ENCODE measurements around the gene ROBO1. TPM values are rescaled to one million over a fixed set of nuclear protein-coding genes. Genes with fewer than 3 reads are reported as not detected.

ROBO1 gene
- total and polyA plus RNA-seq, 2 experiments from 2014 or later: 29.3 to 171 TPM

- Histone ChIP-seq H3K27ac (no peak overlapping the region), H3K36me3 (no peaks in the 10 kb centered on the region), H3K4me1 (ENCODE audit: low read depth) (peaks cover 22% of the 10 kb centered on the region), H3K27me3 (no peaks in the 10 kb centered on the region), H3K4me3 (no peak overlapping the region), H3K9me3 (ENCODE audit: low read depth) (no peaks in the 10 kb centered on the region)
- no peak for DNase-seq (ENCODE audit: low read depth in 1 of 2, low spot score in 1 of 2)
- no peak for TF ChIP-seq CTCF (IDR thresholded peaks at IDR 0.05; ENCODE audit: low read depth, low read length)
These were observed 405.1 kb downstream of the ROBO1 start for GRCh38 chr3:79362571-79363270.

DNA sequence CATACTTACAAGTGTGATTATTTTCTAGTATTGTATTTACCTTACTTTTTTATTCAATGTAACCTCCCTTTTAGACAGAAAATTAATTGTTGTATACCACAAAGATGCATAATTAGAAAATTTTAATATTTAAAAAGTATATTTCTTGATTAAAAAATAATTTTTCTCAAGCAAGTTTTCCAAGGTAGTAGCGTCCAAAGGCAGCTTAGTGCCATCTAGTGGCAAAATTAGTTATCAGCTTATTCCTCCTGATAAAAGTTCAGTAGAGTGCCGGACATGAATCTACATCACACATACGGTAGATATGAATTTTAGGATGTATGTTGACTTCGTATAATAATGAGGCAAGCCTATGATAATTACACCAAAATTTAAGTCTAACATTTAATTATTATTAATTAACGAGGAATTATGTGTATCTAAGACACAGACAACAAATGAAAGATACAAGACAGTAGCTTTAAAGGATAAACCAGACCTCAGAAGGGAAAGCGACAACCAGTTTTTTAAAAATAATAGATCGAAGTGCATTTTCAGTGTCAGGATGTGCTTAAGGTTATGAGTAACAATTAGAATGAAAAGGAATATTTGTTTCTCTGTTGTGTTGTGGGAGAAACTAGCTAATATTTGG, 405.9 kb downstream of the ROBO1 start:
- TF ChIP-seq CTCF (IDR thresholded peaks at IDR 0.05; ENCODE audit: low read depth, low read length): peak; percentile 71
- no peak overlapping the region for H3K4me3 ChIP-seq
- peaks cover 22% of the 10 kb centered on the region for H3K4me1 ChIP-seq (ENCODE audit: low read depth)
- H3K9me3 ChIP-seq (ENCODE audit: low read depth): no peaks in the 10 kb centered on the region
- DNase-seq (ENCODE audit: low read depth in 1 of 2, low spot score in 1 of 2): peak; percentile 67 to 73
- H3K27me3 ChIP-seq: no peaks in the 10 kb centered on the region
- H3K27ac ChIP-seq: no peak overlapping the region
- no peaks in the 10 kb centered on the region for H3K36me3 ChIP-seq

DNA sequence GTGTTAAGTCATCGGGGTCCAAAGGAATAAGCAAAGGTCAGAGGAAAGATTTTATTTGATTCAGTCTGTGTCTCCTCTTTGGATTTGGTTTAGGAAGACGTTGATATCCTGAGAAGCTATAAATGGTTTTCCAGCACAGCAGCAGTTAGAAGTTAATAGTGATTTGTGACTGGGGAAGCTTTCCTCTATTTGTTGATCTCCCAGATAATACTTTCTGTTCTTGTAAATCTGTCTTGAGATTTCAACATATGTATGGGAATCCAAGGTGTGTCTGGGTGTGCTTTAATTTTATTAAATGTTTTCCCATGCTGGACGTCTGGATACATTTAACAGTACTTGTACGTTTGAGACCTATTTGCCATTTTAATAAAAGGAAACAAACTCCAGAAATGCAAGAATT, 409.5 kb downstream of the ROBO1 start:
- no peak for TF ChIP-seq CTCF (IDR thresholded peaks at IDR 0.05; ENCODE audit: low read depth, low read length)
- no peaks in the 10 kb centered on the region for H3K36me3 ChIP-seq
- H3K9me3 ChIP-seq (ENCODE audit: low read depth): no peaks in the 10 kb centered on the region
- no peak for DNase-seq (ENCODE audit: low read depth in 1 of 2, low spot score in 1 of 2)
- no peaks in the 10 kb centered on the region for H3K27me3 ChIP-seq
- no peak overlapping the region for H3K4me3 ChIP-seq
- peaks cover 27% of the 10 kb centered on the region for H3K4me1 ChIP-seq (ENCODE audit: low read depth)
- H3K27ac ChIP-seq: no peak overlapping the region

- H3K4me3 ChIP-seq: no peak overlapping the region
- H3K27me3 ChIP-seq: no peaks in the 10 kb centered on the region
- peak overlapping the region; percentile 76 for H3K27ac ChIP-seq
- TF ChIP-seq CTCF (IDR thresholded peaks at IDR 0.05; ENCODE audit: low read depth, low read length): no peak
- H3K4me1 ChIP-seq (ENCODE audit: low read depth): peaks cover 6% of the 10 kb centered on the region
- no peaks in the 10 kb centered on the region for H3K9me3 ChIP-seq (ENCODE audit: low read depth)
- H3K36me3 ChIP-seq: no peaks in the 10 kb centered on the region
- peak; percentile 66 to 80 for DNase-seq (ENCODE audit: low read depth in 1 of 2, low spot score in 1 of 2)
These were observed 413.6 kb downstream of the ROBO1 start for GRCh38 chr3:79354179-79354688.

DNA sequence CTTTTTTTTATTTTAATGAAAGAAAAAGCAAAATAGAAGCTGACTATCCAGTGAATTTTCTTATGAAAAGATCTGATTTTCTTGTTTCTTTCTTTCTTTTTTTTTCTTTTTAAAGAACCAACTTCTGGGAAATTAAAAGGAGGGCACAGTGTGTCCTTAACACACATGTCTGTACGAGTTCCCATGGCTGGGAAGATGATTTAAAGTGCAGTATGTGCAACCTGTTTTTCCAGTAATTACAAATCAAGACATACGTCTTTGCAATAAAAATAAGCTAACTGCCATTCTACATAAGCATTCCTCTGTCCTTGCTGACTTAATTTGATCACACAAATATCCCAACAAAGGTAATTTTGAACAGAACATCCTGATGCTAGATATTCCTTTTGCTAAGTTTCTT, 416.1 kb downstream of the ROBO1 start:
- no peak overlapping the region for H3K4me3 ChIP-seq
- no peak overlapping the region for H3K27ac ChIP-seq
- peaks cover 6% of the 10 kb centered on the region for H3K4me1 ChIP-seq (ENCODE audit: low read depth)
- H3K9me3 ChIP-seq (ENCODE audit: low read depth): no peaks in the 10 kb centered on the region
- no peaks in the 10 kb centered on the region for H3K27me3 ChIP-seq
- no peak for TF ChIP-seq CTCF (IDR thresholded peaks at IDR 0.05; ENCODE audit: low read depth, low read length)
- DNase-seq (ENCODE audit: low read depth in 1 of 2, low spot score in 1 of 2): no peak
- no peaks in the 10 kb centered on the region for H3K36me3 ChIP-seq

Data from cardiac muscle cell (in vitro differentiated cells and primary cell).